NCI-H146 treated with DMSO at 0.1 percent for 48 hours (cell line): ENCODE data around the gene TCP11L2.
"Not testable (repeated sequence)": the region's sequence is repeated elsewhere in the genome, so short reads cannot be mapped to it uniquely, and the experiment has no call there.

Source experiments
- DNase-seq: peaks from one replicate; lab custom pipeline; 2025; ENCODE audit not compliant: unreplicated experiment; lab: John Stamatoyannopoulos, UW

The TCP11L2 gene

DNA sequence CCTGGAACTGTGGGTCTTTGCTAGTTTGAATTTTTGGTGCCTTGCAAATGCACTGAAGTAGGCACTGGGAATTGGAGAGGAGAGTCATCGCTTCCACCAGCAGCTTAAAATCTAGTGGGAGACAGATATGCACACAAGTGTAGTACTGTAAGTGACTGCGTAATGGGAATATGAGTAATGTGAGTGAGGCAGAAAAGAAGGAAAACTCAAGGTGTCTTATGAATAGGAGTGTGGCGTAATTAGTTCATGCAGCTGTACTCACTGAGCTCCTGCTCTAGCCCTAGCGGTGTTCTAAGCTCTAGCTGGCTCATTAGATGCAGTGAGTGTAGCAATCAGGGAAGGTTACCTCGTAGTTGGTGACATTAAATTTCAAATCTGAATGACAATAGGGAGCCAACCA lies 2.8 kb downstream of the TCP11L2 start:
- no peak for DNase-seq

DNA sequence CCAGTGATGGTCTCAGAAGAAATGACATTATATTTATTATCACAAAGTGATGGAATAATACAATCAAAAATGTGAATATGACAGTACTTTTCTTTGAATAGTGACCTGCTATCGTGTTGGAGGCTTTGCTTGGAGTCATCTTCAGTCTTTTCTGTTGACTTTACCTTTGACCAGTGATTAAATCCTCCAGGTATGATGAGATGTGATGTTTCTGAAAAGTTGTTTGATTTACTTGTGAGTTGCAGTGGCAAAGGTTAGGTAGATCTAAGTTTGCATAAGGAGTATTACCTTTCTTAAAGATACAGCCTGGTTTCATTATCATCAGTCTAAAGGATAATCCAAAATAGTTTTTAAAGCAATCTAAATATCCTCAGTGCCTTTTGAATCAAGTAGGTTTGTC lies 4.6 kb downstream of the TCP11L2 start:
- no peak for DNase-seq

DNA sequence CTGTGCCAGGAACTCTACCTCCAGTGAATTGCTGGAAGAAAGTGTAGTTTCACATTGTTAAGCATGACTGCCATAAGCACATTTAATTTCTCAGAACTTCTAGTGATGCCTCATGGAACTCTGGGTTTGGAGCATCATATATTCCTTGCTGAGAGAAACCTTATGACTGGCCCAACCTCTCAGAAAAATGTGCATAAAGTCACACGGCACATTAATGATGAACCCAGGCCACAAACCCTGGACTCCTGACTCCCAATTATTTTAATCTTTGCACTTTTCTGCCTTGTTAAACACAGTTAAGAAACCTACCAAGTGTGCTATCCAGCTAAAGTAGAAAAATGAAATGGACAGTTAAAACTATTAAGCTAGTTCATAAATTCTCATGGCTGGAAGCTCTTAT lies 5.6 kb downstream of the TCP11L2 start:
- DNase-seq, result no peak

DNA sequence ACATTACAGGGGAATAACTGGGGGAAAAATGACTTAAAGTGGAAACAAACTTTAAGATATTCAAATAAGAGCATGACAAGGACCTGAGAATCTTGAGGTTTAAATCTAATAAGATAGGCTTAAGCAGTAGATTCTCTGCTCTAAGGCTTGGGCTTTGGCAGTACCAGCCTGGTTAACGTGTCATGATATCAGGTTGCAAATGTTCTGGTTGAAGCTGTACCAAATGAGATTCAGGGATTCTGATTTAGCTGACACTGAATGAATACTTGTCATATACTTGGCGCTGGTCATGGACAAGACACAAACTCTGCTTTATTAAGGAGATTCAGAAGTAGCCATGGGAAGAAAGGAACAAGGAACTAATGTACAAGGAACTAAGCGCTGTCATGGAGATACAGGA lies 6.1 kb downstream of the TCP11L2 start:
- no peak for DNase-seq

DNA sequence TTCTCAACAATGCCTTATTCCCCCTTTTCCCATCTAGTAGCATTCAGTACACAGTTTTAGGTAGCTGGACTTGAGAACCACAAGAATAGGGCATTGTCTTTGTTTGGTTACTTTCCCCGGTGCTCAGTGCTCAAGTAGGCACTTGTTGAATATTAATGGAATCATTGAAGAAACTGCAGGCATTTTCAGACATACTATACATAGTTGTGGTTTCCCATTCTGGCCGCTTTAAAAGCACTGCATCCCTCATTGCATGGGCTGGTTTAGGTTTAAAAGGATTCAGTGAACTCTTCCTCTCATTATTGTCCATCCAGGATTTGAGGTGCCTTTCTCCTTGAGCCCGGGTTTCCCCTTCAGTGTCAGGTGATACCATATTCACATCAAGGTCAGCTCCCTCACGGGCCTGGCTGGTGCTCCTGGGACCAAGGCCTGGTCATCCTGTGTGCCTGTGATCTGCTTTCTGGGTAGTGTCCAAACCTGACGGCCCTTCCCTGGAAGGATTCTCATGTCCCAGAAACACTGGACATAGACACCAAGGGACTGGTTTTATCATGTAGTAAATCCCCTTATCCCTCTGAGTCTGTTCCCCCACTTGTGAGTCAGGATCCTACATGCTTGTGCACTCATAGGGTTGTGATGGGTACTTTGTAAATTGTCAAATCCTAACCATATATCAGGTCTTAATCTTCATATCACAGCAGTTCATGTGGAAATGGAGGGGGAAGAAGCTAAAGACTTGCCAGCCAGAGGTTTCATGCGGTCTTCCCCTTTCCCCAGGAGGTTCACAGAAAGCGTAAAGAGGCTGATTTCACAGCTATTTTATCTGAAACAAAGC lies 7.4 kb downstream of the TCP11L2 start:
- no peak for DNase-seq

DNA sequence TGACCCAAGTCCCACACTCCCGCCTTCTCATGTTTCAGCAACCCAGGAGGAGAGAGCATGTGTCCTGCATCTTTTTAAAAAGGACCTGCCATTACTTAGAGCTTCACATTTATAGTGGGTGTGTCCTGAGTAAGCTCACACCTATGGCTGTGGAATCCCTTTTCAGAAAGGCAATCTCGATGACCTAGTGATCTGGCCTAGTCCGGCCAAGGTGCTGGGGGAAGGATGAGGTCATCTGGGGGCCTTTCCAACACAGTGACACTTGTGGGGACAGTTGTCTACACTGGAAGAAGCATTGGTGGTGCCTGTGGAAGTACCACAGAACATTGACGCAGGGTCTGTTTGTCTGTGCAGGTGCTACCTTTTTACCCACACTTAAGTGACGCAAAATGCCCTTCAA lies 8.2 kb downstream of the TCP11L2 start:
- no peak for DNase-seq

DNA sequence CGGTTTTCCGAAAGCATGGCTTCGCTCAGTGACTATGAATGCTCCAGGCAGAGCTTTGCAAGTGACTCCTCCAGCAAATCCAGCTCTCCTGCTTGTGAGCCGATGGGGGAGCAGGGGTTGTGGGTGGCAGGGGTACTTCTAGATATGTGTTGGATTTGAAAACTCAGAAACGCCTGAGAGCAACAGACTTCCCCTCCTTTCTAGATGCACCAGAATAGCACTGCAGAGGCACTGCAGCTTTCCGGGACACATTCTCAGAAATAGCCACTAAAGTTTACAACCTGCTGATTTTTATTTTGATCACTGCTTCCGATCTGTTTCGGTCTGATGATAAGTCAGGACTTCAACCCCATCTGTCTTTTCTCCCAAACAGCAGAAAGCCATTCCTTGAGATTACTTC lies 8.6 kb downstream of the TCP11L2 start:
- DNase-seq, result no peak

DNA sequence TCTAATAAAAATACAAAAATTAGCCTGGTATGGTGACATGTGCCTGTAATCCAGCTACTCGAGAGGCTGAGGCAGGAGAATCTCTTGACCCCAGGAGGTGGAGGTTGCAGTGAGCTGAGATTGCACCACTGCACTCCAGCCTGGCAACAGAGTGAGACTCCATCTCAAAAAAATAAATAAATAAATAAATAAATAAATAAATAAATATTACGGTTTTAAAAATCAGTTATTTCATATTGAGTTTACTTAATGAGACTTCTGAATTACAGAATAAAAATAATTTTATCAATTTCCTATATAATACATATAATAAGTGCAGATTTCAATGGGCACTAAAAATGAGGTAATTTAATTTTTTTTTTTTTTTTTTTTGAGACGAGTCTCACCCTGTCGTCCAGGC lies 10.9 kb downstream of the TCP11L2 start:
- DNase-seq, result not testable (repeated sequence)

DNA sequence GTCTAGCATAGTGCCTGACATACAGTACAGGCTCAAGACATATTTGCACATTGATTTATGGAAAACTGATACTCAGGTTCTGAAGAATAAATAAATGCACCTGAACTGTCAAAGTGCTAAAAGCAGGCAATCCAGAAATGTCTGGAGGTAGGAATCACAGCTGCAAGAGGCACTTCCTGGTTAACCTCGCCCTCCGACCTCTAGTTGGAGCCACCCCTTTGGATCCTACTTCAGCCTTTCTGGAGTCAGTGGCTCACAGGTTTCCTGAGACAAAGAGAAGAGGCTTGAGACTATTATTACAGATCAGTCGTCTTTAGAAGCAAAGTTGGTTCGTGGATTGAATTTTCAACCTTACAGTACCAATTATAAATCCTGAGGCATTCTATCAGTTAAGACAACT lies 13.0 kb downstream of the TCP11L2 start:
- DNase-seq, result no peak

DNA sequence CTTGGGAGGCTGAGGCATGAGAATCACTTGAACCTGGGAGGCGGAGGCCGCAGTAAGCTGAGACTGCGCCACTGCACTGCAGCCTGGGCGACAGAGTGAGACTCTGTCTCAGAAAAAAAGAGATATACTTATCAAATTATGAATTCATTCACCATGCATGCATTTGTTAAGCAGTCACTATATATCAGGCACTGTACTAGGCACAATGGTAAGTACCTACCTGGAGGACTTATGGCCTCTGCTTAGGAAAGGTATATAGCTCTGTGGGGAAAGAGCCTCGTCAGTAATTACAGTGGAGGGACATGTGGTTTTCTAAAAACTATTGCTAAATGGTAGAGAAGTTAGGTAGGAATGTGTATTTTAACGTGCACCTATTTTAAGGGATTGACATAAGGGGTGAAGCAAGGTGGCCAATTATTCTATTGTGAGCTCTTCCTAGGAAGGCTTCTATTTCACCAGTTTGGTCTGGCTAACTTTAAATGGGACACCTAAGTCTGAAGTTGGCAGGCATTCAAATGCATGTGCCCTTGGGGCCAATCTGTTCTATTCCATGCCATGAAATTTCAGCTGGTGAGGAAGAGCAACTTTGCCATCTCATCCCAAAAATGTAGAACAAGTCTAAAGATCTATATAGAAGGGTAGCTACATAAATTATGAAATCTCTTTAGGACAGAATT lies 15.0 kb downstream of the TCP11L2 start:
- no peak for DNase-seq

DNA sequence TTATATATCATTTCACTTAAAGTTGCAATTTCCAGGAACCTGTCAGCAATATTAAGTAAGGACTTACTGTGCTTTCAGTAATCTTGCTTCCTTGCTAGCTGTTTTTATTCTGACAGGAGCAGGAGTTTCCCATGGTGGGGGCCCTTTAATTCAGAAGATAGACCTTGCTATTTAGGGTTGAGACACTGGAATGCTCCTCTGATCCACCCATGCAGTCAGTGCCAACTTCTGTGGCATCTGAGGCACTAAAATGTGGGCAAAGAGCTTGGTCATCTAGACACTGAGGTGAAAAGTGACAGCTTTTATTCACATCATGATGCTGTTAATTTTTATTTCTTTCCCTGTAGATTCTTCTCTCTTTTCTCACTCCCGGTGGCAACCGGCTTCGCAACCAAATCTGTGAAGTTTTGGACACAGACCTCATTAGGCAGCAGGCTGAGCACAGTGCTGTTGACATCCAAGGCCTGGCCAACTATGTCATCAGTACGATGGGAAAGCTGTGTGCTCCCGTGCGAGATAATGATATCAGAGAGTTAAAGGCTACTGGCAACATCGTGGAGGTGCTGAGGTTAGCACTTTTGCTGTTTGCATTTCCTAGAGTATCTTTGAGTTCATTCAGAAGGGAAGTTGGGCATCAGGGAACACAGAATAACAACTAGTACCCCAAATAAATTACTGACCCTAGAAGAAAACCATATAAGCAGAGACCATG lies 18.8 kb downstream of the TCP11L2 start:
- DNase-seq, result no peak

DNA sequence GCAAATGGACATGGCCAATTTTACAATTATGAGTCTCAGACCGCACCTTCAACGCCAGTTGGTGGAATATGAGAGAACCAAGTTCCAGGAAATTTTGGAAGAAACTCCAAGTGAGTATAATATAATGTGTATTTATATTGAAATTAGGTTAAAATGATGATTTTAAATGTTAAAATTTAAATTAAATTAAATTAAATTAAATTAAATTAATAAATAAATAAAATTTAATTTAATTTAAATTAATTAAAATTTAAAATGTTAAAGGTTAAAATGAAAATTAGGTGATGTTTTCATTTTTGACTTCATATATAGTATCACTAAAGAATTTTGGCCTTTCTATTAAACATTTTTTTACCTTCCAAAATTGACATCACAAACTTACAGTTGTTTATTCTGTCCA lies 21.0 kb downstream of the TCP11L2 start:
- DNase-seq, result no peak

DNA sequence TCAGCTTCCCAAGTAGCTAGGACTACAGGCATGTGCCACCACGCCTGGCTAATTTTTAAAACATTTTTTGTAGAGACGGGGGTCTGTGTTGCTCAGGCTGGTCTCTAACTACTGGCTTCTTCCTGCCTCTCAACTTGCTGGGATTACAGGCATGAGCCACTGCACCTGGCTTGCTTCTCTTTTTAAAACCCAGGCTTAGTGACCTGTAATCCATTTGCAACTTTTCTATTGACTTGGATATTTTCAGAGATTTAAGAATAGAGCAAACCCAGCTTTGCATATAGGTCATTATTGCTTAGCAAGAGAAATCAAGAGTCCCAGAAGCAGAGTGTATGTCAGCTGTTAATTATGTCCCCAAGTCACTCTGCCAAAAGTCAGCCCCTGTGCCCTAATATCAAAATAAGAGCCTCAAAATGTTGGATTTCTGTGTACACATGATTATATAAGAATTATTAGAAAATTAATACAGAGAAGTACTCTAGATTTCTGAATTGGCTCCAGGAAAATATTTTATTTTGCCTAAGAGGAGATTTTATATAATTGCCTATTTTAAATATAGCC lies 24.9 kb downstream of the TCP11L2 start:
- DNase-seq, result no peak

DNA sequence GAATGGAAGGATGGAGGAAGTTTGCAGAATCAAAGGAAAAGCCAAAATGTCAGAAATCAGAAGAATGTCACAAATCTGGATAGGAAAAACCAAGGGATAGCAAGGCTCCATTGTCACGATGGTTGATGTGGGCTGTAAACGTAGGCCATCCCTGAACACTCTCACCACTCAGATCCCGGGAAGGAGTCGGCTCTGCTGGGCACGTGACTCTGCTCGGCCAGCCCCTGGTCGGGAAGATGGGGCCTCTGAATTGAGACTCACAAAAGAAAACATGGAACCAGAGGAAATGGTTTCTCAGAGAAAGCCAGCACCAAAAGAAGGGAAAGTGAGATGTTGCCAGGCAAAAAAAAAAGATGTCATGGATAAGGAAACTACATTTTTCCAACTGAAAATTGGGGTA lies 26.2 kb downstream of the TCP11L2 start:
- DNase-seq, result no peak

DNA sequence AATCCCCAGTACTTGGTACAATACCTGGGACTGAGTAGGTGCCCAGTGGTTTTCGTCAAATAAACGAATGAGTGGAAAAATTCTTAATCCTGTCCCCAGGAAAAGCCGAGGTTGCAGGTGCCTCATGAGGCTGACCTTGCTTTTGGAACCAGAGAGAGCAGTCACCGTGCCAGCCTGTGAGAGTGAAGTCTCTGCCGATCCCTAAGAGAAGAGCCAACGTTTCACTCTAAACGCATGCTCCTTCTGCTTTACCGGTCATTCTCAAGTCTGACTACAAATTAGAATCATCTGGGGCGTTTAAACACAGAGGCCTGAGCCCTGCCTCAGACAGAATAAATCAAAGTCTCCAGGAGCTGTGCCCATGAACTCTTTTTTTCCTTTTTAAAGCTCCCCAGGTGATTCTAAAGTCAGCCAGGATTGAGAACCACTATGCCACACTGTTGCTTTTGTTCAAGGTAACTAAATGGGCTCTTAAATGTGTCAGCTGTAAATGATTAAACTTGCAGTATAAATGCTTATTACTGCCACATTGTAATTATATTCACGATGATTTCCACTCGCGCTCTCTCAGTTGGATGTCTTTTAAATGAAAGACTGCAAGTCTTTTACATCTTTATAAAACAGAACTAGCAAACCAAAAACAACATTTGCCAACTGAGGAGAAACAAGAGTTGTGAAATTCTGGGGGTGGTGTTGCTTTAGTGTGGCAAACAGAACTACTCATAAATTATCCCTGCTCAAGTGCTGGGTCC lies 26.9 kb downstream of the TCP11L2 start:
- no peak for DNase-seq

DNA sequence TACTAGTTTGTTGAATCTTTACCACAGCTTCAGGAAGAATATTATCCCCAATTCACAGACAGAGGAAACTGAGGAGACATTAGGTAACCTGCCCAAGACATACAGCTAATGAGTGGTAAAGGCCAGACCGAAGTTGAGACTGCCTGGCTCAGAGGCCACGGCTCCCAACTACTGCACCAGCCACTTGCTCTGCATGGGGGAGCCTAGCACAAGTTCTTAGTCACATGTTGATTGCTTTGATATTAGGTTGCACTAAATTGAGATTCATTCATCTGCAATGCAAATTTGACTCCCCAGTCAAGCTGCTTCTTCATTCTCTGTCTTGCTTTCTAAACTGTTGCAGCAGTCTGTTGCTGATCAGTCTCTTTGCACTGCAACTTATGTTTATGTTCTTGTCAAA lies 29.1 kb downstream of the TCP11L2 start:
- DNase-seq, result no peak

DNA sequence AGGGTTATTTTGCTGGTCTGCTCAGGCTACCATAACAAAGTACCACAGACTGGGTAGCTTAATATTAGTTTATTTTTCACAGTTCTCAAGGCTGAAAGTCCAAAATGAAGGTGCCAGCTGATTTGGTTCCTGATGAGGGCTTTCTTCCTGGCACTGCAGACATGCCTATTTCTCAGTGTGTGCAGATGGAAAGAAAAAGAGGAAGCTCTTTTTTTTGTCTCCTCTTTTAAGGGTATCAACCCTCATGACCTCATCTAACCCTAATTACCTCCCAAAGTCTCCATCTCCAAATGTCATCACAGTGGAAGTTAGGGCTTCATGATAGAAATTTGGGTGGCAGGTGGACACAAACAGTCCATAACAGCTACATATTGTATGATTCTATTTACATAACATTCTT lies 30.0 kb downstream of the TCP11L2 start:
- no peak for DNase-seq

DNA sequence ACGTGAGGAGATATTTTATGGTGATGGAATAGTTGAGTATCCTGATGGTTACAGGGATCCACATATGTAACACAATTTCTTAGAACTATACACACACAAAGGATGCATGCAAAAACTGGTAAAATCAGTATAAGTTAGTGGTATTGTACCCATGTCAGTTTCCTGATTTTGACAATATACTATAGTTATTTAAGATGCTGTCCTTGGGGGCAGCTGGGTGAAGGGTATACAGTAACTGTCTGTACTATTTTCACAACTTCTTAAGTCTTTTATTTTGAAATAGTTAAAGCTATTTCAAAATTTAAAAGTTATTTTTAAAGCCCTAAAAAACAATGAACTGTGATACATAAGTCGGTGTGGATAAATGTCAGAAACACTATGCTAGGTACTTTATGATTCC lies 30.5 kb downstream of the TCP11L2 start:
- no peak for DNase-seq

DNA sequence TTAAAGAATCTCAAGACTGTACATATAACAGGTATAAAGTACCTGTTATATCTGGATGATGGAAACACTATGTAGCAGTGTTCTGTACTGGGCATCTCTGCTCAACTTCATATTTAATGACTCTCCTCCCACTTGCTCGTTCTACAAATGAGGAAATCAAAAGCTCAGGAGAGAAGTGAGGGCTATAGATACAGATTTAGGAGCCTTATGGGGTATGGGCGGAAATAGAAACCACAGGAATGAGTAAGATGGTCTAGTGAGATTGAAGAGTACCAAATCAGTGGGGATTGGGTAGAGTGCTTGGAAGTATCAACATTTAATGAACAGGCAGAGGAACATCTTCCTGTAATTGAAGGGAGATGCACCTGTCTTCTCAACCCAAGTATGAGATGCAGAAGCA lies 31.2 kb downstream of the TCP11L2 start:
- DNase-seq, result no peak

DNA sequence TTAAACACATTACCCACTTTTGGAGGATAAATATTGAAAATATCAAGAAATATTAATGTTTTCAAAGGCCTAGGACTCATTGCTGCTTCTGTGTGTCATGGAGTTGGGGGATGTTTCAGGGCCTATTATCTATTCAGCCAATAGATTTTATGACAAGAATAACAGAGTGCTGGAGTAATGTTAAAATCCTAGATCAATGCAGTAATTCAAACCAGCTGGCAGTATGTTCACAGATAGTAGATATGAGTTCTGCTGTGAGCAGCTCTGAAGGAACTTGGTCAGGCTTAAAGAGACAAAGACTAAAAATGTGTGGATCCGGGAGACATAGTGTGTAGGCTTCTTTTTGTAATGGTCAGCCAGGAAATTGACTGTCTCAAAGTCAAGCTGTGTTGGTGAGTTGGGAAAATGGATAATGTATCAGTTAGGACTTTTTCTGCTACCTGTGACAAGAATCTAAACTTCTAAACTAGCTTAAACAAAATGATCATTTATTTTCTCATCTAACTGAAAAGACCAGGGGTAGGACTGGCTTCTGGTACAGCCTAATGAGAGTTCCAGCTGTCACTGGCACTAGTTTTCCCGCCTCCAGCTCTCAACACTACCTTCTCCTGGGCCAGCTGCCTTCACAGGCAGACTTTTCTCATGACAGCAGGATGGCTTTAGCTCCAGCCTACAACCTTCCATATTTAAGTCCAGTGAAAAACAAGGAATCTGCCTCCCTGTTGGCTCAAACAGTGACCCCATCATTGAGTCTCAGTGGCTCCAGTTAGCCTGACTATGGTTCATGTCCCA lies 38.7 kb downstream of the TCP11L2 start:
- DNase-seq, result no peak
